GM18870 (cell line): Measurements from ENCODE around the gene RNF157.

Experiments used
- ATAC-seq: cut with Tn5 transposase; IDR thresholded peaks from one replicate; pipeline ENCODE4 v1.9.1; 2021; ENCODE audit warnings: moderate library complexity; ENCODE audit not compliant: unreplicated experiment

Gene RNF157

DNA sequence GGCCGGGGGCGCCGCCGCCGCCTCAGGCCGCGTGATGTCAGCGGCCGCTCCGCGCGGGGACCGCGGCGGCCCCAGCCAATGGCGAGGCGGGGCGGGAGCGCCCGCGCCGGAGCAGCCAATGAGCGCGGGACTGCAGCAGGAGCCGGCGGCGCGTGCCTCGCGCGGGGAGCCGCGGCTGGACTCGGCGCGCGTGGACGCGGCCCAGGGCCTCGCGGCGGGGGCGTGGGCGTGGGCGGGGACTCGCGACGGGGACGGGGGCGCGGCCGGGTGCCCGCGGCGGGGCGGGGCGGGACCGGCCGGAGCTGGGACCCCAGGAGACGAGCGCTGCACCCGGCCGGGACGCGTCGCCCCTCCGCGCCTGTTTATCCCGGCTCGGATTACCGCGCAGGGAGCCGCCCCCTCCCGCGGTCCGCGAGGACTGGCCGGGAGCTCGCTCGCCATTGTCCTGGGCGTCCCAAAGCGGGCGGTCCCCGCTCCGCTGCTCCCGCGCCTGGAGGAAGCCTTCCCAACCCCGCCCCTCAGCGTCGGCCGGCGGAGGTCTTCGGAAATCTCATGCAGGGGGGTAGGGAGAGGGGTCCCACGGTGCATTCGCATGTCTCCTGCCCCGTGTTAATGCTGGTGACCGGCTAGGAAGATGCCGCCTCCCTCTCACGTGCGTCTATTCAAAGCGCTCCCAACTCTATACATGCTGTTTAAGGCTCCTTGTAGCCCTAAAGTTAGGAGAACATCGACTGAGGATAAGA, at the start of gene RNF157:
Gene RNF157, minus strand, starts transcription at position 33 of the 743 bp plus-strand sequence. CDS start 253 bp downstream, outside the sequence.
- no peak for ATAC-seq

- ATAC-seq, result no peak
These were observed 41.5 kb upstream of the RNF157 start for GRCh38 chr17:76281573-76282371.

- ATAC-seq, result no peak
These were observed 40.4 kb upstream of the RNF157 start for GRCh38 chr17:76280650-76281049.

- no peak for ATAC-seq
These were observed 39.5 kb upstream of the RNF157 start for GRCh38 chr17:76279742-76280287.

DNA sequence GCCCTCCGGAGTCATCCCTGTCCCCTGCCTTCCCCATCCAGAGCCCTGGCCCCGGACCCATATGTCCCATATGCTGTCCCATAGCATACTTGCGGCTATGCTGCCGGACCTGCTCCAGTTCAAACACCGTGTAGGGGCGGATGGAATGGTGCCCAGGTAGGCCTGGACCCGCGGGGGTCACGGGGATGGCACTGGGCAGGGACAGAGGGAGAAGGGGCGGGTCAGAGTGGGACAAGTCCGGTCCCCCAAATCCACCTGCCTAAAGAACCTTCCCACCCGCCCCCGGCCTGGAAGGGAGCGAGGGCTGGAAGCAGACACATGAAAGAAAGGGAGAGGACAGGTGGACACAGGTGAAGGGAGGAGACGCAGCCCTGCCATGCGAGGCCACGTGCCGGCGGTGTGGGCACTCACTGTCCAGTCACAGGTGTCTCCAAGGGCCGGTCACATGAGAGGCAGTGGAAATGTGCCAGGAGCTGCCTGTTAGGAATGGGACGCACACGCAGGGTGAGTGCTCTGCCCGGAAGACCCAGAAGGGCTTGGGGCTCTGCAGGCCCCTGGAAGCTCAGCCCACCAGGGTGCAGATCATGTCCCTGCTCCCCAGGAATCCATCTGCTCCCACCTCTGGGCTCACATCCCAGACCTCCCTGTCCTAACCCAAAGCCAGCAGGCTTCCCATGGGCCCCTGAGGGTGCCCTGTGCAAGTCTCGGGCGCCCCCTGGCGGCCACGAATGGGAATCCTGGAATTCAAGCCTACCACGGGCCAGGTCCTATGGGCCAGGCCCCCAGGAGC, 38.9 kb upstream of the RNF157 start:
- ATAC-seq, result no peak

GRCh38 chr17:76278268-76278908, 38.1 kb upstream of the RNF157 start:
- no peak for ATAC-seq

DNA sequence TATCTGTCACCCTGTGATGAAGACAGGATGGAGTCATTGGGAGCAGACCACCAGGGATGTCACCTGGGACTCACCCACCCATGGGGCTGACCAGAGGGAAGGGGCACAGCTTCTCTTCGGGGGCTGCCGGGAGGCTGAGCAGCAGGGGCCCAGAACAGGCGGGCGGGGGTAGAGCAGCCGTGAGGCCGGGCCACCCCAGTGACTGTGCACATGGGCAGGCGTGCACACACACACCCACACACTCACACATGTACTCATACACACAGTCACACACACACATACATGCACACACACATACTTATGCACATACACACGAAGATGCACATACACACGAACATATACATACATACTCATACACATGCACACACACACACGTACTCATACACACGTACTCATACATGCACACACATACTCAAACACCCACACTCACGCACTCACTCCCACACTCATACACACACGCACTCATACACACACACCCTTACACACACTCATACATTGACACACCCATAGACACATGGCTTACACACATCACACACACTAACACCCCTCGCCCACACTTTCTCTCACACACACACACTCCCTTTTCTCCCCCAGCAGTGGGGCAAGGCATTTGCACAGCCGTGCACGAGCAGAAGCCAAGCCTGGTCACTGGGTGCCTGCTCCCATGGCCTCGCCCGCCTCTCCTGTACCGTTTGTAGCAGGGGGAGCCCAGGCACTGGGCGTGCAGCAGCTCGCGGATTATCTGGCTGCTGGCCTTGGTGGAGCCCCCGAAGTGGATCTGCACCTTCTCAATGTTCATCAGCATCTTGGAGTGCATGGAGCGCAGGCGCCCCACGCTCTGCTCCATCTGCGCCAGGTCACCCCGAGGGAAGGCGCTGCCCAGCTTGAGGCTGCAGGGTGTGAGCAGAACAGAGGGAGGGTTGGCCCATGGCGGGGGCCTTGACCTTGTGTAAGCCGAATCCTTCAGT, 37.3 kb upstream of the RNF157 start:
- ATAC-seq, result no peak

- ATAC-seq, result no peak
These were observed 36.4 kb upstream of the RNF157 start for GRCh38 chr17:76276461-76277299.

- ATAC-seq, result no peak
These were observed 35.8 kb upstream of the RNF157 start for GRCh38 chr17:76276069-76276431.

DNA sequence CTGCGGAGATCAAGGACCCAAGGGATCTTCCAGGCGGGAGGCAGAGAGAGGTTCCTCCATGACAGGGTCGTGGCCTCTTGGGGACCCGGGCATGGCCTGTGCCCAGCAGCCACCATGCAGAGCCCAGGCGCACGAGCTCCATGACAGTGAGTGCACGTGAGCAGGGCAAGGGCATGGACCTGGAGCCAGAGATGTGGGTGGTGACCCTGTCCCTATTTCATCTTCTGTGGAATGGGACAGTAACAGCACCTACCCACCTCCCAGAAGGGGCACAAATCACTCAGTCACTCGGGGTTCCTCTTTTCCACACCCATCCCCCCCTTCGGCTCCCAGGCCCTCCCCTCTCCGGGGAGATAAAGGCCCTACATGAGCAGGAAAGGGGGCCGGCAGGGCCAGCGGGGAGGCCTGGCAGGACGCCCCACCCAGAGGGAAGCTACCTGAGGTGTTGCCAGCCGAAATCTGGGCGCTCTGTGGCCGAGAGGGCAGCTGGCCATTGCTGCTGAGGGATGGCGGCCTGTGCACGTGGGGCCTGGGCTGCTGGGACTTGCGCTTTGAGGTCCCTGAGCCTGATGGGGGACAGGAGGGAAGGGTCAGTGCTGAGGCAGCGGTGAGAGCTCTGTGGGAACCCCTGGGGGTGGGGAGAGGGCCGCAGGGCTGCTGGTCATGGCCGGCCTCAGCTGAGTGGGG, 35.2 kb upstream of the RNF157 start:
- no peak for ATAC-seq

- ATAC-seq, result no peak
These were observed 34.0 kb upstream of the RNF157 start for GRCh38 chr17:76274112-76274956.

- no peak for ATAC-seq
These were observed 33.3 kb upstream of the RNF157 start for GRCh38 chr17:76273445-76274111.

GRCh38 chr17:76272541-76273444, 32.5 kb upstream of the RNF157 start:
- peak; percentile 21 for ATAC-seq

DNA sequence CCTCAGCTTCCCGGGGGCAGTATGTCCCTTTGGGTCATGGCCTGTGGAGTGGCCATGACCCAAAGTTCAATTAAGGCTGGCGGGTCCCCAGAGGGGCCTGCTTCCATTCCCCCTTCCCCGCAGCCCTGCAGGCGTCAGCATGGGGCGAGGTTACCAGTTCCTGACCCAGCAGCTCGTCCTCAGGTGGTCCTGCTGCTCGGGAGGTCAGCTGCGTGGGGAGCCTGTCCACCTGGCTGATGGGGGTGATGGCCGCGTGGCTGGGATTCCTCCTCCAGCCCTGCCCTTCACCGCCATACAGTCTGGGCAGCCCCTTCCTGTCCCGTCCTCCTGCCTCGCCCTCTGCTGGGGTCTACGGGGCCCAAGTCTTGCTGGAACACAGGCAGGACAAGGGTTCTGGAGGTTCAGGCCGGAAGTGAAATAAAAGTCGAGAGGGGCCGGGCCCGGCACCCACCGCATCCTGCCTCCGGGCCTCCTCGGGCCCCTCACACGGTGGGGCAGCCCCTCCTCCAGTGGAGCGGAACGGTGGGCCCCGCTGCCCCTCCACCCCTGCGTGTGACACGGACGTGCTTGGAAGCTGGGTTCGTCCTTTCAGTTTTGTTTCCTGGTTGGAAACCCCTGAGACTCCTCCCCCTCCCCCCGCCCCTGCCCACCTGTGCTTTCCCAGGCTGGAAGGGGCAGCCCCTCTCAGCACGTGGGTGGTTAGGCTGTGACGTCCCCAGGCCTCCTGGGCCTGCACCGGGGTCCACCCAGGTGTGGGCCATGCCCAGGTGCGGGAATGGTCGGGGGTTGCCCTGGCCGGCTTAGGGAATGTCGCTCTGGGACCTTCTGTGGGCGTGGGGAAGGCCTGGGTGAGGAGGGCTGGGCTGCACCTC, 31.6 kb upstream of the RNF157 start:
- ATAC-seq, result peak; percentile 33
